ENCODE results near the gene POP5. TPM values are rescaled to one million over a fixed set of nuclear protein-coding genes. Genes with fewer than 3 reads are reported as not detected.
"Not testable (repeated sequence)": the region's sequence is repeated elsewhere in the genome, so short reads cannot be mapped to it uniquely, and the experiment has no call there.

The POP5 gene
- total and polyA plus RNA-seq, 9 donors = 13.6 to 39.4 (median 25.7) TPM

DNA sequence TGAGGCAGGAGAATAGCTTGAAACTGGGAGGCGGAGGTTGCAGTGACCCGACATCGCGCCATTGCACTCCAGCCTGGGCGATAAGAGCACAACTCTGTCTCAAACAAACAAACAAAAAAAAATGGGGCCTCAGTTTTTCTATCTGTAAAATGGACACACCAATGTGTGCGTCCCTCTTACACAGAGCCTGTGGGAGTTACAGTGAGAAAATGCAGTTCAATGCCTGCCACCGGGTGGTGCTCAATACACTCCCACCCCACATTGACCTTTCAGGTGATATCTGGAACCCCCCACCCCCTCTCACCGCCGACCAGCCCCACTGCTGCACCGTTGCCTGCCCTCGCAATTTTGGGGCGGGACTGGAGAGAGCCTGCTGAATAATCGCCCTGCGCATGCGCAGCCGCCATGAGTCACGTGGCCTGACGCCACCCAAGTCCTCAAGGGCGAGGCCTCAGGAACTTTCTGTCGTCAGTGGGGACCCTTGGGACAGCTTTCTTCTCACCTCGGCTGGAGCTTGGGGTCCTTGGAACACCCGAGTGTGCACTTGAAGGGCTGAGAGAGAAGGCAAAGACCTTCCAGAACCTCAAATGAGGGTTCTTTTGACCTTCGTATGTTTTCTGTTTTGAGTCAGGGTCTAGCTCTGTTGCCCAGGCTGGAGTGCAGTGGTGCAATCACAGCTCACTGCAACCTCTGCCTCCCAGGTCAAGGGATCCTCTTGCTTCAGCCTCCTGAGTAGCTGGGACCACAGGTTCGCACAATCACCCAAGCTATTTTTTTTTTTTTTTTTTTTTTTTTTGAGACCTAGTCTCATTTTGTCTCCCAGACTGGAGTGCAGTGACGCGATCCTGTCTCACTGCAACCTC lies 44.6 kb upstream of the POP5 start:
- WGBS, 3 donors = 79 to 84% (median 80%) methylated on average over 26 of the region's 26 CpGs
- no peaks in the 10 kb centered on the region for H3K27me3 ChIP-seq
- no peak overlapping the region for H3K4me3 ChIP-seq
- TF ChIP-seq EP300 (IDR thresholded peaks at IDR 0.05) = no peak
- TF ChIP-seq POLR2A (IDR thresholded peaks at IDR 0.05) = no peak
- TF ChIP-seq, protein P1, sequence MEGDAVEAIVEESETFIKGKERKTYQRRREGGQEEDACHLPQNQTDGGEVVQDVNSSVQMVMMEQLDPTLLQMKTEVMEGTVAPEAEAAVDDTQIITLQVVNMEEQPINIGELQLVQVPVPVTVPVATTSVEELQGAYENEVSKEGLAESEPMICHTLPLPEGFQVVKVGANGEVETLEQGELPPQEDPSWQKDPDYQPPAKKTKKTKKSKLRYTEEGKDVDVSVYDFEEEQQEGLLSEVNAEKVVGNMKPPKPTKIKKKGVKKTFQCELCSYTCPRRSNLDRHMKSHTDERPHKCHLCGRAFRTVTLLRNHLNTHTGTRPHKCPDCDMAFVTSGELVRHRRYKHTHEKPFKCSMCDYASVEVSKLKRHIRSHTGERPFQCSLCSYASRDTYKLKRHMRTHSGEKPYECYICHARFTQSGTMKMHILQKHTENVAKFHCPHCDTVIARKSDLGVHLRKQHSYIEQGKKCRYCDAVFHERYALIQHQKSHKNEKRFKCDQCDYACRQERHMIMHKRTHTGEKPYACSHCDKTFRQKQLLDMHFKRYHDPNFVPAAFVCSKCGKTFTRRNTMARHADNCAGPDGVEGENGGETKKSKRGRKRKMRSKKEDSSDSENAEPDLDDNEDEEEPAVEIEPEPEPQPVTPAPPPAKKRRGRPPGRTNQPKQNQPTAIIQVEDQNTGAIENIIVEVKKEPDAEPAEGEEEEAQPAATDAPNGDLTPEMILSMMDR (IDR thresholded peaks at IDR 0.05) = no peak
- no peaks in the 10 kb centered on the region for H3K4me1 ChIP-seq (ENCODE audit: insufficient read depth)
- H3K27ac ChIP-seq = no peak overlapping the region
- DNase-seq = no peak
- H3K36me3 ChIP-seq = no peaks in the 10 kb centered on the region
- no peaks in the 10 kb centered on the region for H3K9me3 ChIP-seq
- intact Hi-C loops (cut with DNase I) = no loop called here

DNA sequence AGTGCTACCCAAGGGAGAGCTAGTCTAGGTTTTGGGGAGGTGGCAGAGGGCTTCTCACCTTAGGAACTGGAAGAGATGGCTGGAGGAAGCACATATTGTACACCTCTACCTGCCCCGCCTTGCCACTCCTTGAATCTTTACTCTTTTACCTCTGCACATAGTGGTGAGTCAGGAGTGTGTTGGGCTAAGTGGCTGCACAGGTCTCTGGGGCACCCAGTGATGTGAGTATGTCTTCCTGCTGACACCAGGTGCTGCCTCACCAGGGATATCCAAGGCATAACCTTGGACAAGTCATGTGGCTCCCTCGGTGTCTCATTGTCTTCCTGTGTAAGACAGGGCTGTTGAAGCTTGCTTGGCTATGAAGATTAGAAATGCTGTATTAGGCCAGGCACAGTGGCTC lies 39.4 kb upstream of the POP5 start:
- Histone ChIP-seq H3K4me1 (ENCODE audit: insufficient read depth) (no peaks in the 10 kb centered on the region), H3K36me3 (no peaks in the 10 kb centered on the region), H3K9me3 (no peaks in the 10 kb centered on the region), H3K4me3 (no peak overlapping the region), H3K27ac (no peak overlapping the region), H3K27me3 (no peaks in the 10 kb centered on the region)
- TF ChIP-seq, protein P1 (IDR thresholded peaks at IDR 0.05) = no peak
- no peak for TF ChIP-seq EP300 (IDR thresholded peaks at IDR 0.05)
- TF ChIP-seq POLR2A (IDR thresholded peaks at IDR 0.05) = no peak
- 84 to 90% (median 85%) methylated on average over 2 of the region's 2 CpGs for WGBS, 3 donors
- intact Hi-C loops (cut with DNase I) = no loop called here
- DNase-seq = no peak

DNA sequence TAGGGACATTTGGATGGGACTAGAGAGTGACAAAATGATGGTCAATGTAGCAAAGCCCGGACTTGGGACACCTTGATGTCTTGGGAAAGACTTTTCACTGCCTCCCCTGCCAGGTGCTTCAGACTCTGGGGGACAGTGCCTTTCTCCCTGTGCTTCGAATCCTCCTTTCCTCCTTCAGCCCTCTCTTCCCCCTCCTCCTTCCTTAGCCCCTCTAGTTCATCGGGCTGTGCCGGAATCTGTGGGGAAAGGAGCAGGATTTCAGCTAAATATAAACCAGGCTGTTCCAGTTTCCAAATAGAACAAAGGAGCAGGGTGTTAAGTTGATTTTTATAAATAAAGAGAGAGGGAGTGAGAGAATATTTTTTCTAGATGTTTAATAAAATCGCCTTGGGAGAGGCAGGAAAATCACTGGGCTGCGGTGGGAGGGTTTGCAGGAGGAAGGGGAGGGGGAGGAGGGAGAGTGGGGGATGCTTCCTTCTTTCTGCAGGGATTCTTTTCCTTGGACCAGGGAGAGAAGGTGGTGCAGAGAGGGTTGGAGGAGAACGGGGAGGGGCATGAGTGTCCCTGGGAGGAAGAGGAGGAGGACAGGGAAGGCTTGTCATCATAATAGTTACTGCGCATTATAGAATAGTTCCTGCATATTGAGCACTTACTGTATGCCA lies 37.9 kb upstream of the POP5 start:
- Histone ChIP-seq H3K4me1 (ENCODE audit: insufficient read depth) (no peaks in the 10 kb centered on the region), H3K36me3 (no peaks in the 10 kb centered on the region), H3K27ac (no peak overlapping the region), H3K9me3 (no peaks in the 10 kb centered on the region), H3K4me3 (no peak overlapping the region), H3K27me3 (no peaks in the 10 kb centered on the region)
- WGBS, 3 donors = 13 to 26% (median 18%) methylated on average over 8 of the region's 8 CpGs
- intact Hi-C loops (cut with DNase I) = no loop called here
- no peak for DNase-seq
- no peak for TF ChIP-seq POLR2A (IDR thresholded peaks at IDR 0.05)
- TF ChIP-seq, protein P1 (IDR thresholded peaks at IDR 0.05) = no peak
- no peak for TF ChIP-seq EP300 (IDR thresholded peaks at IDR 0.05)

DNA sequence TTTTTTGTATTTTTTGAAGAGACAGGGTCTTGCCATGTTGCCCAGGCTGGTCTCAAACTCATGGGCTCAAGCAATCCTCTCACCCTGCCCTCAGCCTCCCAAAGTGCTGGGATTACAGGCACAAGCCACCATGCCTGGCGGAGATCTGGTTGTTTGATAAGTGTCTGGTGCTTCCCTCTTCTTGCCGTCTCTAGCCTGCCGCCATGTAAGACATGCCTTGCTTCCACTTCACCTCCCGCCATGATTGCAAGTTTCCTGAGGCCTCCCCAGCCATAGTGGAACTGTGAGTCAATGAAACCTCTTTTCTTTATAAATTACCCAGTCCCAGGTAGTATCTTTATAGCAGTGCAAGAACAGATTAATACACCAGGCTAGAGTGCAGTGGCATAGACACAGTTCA lies 36.6 kb upstream of the POP5 start:
- H3K27me3 ChIP-seq, H3K4me3 ChIP-seq: not testable (repeated sequence)
- WGBS, 3 donors = 90 to 94% (median 93%) methylated on average over 4 of the region's 4 CpGs

DNA sequence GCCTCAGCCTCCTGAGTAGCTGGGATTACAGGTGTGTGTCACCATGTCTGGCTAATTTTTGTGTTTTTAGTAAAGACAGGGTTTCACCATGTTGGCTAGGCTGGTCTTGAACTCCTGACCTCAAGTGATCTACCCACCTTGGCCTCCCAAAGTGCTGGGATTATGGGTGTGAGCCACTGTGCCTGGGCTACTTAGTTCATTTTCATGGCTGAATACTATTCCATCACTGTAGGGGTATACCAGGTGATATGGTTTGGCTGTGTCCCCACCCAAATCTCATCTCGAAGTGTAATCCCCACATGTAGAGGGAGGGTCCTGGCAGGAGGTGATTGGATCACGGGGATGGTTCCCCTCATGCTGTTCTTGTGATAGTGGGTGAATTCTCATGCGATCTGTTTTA lies 36.0 kb upstream of the POP5 start:
- H3K27ac ChIP-seq; H3K4me1 ChIP-seq (ENCODE audit: insufficient read depth); intact Hi-C loops (cut with DNase I); DNase-seq; H3K9me3 ChIP-seq; H3K27me3 ChIP-seq; H3K4me3 ChIP-seq; H3K36me3 ChIP-seq: not testable (repeated sequence)
- 80 to 87% (median 84%) methylated on average over 3 of the region's 3 CpGs for WGBS, 3 donors

More for the DNA sequence above, 36.6 kb upstream of the POP5 start:
- H3K27ac ChIP-seq; DNase-seq; H3K36me3 ChIP-seq; H3K4me1 ChIP-seq (ENCODE audit: insufficient read depth); intact Hi-C loops (cut with DNase I); H3K9me3 ChIP-seq: not testable (repeated sequence)

Data from ovary (tissue), 9 donors.